GM21367 (cell line): Measurements from ENCODE around the gene LRP1.
A peak's percentile ranks its signal among the peaks of the same experiment; 100 is the strongest.

ENCODE experiments used
- ATAC-seq: cut with Tn5 transposase; IDR thresholded peaks from one replicate; pipeline ENCODE4 v1.9.1; 2021; ENCODE audit not compliant: unreplicated experiment

LRP1 gene

DNA sequence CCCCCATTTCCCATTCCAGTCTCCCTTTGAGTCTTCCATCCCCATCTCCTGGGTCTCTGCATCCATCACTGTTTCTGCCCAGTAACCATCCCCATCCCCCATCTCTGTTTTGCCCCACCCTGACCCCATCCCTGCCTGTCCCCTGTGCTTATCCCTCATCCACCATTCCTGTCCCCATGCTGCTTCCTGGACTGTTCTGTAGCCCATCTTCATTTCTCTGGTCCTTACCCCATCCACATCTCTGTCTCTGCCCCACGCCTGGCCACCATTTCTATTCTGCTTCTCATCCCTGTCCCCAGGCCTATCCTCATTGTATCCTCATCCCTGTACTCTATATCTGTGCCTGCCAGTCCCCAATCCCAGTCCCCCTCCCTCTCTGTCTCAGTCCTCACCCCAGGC lies 92.5 kb downstream of the LRP1 start:
- ATAC-seq: no peak

DNA sequence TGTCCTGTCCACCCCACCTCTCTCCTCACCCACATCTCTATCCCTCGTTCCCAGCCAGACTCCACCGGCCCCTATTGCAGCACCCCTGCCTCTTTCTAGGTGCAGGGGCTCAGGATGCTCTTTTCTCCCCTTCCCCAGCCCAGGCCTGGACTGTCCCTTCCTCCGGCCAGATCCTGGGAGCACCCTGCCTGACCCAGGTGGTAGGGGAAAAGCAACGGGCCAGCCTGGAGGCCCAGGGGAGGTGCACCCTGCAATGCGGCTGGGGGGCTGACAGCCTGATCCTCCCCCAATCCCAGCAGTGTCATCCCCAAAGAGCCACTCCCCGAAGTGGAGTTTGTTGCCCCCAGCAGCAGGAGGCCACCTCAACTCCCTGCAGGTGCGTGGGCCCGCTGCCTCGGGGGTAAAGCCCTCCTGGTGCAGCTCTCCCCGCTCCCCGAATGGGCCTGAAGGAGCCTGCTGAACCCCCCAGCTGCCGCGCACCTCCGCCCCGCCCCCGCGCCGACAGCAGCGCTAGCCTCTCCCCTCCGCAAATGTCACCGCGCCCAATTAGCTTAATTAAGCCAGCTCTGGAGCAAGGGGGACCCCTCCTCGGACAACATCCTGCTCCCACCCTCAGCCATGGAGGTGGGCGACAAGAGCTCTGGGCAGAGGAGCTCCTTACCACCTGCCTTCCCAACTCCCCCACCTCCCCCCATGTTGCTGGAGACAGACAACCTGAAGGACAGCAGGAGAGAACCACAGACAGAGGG lies 93.1 kb downstream of the LRP1 start:
- no peak for ATAC-seq

DNA sequence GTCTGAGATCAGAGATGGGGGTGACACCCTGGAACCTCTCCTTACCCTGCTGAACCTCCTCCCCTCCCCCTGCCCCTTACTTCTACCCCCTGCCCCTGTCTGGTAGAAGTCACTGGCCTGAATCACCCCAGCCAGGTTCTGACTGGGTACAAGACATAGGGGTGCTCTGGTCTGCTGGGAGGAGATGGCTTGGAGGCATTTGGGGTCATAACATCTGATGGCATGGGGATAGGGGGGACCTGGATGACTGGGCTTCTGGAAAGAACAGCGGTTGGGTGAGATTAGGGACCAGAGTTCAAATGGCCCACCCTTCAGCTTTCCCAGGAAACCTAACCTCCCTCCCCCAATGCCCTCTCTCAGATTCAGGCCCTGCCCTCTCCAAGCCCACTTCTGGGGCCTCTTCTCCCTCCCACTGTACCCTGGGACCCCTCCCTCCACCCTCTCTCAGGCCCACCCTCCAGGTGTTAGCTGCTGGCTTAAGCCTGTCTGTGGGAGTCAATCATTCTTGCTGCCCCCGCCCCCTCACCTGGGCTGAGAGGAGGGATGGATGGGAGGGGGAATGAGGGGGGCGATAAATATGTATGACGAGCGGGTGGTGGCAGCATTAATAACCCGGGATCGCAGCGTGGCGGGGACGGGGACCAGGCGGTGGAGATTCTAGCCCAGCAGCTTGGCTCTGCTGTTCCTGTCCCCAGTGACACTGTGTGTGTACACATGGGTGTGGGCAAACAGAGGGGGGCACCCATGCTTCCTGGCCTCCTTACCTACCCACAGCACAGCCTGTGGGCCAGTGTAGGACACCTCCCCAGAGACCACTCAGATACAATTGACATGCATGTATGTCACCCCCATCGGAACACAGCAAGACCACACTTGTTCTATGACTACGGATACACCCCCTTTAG lies 94.3 kb downstream of the LRP1 start:
- no peak for ATAC-seq

DNA sequence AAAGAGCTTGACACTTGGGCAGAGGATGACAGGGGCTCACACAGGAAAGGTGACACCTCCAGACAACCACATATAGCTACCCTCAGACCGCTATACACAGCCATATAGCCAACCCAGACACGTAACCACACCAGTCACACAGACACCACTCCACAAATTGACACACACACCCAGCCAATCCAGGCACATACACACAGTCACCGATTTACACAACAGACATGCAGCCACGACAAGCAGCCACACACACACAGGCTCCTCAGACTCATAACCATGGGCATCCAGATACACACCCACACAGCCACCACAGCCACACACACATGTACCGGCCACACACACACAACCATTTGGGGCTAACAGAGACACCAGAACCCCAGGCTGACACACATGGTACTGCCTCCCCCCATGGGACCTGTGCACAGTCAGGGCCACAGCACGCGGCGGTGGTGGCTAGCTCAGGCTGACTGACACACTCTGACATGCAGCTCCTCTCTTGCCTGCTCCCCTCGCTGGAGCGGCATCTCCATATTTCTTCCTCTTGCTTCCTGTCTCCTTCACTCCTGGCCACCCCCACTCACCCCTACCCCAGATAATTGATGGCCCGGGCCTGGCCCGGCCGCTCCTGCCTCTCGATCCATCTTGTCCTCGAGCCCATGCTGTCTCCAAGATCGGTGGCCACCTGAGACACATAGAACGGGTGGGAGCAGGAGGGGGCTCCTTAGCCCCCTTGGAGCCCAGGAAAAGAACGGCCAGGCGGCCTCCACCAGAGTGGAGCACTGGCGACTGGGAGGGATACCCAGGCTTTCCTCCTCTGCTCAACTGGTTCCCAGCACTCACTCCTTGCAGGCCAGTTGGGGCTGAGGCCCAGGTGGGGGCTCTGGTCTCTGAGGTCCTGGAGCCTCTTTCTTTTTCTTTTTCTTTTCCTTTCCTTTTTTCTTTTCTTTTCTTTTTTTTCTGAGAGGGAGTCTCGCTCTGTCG lies 95.2 kb downstream of the LRP1 start:
- ATAC-seq: no peak

DNA sequence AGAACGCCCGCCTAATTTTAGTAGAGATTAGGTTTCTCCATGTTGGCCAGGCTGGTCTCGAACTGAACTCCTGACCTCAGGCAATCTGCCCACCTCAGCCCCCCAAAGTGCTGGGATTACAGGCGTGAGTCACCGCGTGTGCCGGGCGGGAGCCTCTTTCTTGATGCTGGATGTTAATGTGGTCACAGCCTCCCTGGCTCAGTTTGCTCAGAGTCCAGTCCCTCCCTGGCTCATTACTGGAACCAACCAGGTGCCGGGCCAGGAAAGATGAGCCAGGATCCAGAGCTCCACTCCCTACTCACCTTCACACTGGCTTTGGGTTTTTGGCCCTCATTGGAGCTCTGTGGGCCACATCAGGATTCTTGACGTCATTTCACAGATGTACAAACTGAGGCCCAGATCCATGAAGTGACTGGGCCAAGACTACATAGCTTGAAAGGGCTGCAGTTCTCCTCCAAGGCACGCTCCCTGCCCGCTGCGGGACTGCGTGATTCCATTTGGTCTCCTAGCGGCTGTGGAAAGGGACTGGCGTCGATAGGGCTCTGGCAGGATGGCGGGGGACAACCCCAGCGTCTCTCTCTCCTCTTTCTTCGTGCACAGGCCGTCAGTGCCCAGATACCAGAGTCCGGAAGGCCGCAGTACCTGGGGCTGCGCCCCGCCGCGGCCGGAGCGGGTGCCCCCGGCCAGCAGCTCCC lies 96.1 kb downstream of the LRP1 start:
- ATAC-seq: no peak

DNA sequence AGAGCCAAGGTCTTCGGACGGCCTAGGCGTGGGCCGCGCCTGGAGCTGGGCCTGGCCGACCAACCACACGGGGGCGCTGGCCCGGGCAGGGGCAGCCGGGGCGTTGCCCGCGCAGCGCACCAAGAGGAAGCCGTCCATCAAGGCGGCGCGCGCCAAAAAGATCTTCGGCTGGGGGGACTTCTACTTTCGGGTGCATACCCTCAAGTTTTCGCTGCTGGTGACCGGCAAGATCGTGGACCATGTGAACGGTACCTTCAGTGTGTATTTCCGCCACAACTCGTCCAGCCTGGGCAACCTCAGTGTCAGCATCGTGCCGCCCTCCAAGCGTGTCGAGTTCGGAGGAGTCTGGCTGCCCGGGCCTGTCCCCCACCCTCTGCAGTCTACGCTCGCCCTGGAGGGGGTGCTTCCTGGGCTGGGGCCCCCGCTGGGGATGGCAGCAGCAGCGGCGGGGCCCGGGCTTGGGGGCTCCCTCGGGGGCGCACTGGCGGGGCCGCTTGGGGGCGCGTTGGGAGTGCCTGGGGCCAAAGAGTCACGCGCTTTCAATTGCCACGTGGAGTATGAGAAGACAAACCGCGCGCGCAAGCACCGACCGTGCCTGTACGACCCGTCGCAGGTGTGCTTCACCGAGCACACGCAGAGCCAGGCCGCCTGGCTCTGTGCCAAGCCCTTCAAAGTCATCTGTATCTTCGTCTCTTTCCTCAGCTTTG lies 96.8 kb downstream of the LRP1 start:
- ATAC-seq: no peak

DNA sequence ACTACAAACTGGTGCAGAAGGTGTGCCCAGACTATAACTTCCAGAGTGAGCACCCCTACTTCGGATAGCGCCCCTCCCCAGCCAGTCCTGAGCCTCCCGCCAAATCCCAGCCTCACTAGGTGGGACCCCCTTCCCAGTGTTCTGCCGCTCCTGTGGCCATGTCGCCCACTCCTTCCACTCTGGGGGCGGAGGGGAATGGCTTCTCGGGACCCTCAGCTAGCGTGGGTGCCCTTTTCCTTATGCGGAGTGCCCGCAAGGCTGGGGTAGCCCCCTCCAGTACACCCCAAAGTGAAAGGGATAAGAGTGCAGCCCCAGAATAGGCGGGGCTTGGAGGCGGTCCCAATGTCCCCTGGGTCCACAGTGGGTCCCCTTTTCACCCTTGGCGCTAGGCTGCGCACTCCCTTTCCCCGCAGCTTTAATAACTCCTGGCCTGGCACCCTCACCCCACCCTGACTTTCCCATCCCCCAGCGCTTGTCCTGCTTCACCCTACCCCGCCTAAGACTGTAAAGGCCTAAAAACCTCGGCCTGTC lies 97.5 kb downstream of the LRP1 start:
- ATAC-seq: no peak

DNA sequence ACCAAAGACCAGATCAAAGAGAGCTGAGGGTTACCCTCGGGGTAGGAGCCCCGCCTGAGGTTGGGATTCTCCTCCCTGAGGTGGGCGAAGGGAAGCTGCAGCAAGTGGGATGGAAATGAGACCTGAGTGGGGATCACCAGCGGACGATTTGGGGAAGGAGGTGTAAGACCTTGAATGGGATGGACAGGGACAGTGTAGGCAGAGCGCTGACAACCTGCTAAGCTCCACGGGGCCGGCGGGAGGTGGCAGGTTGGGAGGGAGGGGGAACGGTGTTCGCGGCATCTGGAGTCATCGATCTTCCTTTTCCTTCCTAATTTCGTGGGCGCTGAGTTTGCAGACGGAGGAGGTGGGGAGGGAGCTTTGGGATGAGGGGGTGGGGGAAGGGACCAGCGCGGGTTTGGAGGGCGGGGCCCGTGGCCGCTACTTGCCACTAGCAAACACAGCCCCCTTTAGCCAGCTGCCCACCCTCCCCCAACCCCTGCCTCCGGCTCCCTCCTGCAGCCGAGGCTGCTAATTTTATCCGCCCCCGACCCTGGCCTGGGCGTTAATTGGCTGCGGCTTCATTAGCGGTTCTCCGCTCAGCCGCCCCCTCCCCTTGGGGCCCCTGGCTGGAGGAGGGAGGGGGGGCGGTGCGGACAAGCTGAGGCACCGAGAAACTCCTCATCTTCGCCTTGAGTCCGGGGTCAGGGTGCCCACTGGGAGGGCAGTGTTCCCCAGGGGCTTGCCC lies 98.5 kb downstream of the LRP1 start:
- no peak for ATAC-seq

DNA sequence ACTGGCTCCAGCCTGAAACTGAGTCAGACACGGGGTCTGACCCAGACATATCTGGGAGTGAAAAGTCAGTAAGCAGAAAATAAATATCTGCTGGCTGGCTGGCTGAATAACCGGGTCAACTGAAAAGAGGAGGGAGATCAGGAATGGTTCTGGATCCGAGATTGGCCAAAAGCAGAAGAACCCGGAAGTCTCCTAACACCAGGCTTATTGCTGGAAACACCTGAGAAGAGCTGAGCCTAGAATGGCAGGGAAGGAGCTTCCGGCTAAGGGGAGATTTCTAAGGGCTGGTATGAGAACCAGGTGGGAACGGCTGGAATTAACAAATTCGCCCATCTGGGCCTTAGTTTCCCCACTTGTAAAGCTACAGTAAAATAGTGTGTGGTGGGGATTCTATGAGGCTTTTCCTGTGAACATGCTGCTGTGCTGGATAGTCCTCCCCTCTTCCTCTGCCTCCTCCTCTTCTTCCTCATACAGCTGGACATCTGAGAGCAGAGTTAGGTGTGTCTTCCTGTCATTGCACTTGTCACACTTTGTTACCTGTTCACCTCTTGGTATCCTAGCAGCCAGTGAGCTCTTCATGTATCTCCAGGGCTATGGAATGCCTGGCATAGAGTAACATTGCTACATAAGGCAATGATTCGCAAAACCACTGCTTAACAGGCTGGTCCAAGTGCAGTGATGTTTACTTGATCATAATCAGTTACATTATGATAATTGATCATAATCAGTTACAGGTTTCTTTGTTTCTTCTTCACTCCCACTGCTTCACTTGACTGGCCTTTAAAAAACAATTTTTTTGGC lies 99.2 kb downstream of the LRP1 start:
- no peak for ATAC-seq

DNA sequence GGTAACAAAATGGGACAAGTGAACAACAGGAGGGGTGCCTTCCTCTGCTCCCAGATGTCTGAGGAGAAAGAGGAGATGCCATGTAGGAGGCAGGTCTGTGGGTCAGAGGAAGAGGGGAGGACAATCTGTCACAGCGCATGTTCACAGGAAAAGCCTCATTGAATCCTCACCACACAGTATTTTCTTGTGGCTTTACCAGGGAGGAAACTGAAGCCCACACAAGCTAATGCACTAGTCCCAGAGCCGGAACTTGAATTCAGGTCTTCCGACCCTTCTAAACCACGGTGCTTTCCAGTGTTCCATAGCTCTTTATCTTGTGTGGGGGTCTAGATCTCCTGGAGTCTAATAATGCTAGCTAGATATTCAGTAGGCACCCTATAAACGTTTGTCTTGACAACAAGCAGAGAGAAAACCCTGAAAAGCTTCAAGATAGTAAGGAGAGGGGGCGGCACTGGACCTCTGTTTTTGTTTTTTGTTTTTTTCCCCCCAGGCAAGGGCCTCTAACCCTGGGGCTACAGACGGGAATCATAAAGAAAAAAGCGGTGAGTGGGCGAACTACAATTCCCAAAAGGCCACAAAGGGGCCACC lies 100.9 kb downstream of the LRP1 start:
- no peak for ATAC-seq

DNA sequence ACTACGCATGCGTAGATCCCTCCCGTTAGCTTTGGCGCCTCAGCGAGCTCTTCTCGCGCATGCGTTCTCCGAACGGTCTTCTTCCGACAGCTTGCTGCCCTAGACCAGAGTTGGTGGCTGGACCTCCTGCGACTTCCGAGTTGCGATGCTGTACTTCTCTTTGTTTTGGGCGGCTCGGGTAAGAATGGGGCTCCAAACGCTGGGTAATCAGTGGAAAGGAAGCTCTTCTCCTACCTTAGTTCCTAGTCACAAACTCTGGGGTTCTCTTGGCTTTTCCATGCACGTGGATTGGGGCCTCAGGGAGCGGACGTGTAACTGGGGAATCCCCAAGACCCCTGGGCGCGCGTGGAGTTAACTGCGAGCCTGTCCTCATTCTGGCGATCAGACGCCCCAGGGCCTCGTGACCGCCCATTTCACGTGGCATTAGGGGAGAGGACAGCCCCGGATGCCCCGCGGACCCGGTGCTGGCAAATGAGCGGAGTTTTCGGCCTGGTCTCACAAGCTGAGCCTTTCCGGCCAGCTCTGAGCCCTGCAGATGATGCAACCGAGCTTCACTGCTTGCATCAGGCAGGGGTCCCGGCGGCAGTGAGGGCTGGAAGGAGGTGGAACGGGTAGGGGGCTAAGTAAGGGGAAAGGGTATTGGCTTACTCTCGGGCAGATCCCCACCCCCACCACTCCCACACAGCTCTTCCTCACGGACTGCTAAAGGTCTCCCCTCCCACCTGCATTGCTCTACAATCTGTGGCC lies 101.5 kb downstream of the LRP1 start, which contains the start of gene SHMT2:
Gene SHMT2 (plus strand): TSS at position 78 of the 747 bp plus-strand sequence. CDS start 68 bp downstream, at position 146.
- ATAC-seq: peak; percentile 51

DNA sequence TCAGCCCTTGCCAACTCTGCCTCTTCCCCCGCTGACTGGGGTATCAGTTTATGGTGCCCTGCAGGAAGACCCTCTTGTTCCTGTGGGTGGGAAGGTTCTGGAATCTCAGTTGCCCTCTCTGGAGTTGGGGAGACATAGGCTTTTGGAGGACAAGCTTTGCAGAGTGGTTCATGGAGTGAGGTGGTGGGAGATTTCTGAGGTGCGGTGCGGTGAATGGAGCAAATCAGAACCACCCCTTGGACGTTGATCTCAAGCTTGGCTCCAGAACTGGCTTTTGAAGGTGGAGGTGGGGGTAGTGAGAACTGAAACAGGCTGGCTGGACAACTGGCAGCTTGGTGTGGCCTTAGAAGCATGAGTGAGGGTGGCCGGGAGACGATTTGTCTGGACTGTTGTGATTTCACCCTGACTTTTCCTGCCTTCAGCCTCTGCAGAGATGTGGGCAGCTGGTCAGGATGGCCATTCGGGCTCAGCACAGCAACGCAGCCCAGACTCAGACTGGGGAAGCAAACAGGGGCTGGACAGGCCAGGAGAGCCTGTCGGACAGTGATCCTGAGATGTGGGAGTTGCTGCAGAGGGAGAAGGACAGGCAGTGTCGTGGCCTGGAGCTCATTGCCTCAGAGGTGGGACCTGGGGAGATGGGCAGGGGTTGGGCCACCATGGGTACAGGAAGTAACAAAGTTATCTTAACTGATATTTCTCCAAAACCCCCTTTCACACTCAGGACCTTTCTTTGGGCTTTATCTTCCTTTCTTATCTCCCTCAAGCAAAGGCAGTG lies 102.3 kb downstream of the LRP1 start:
- no peak for ATAC-seq

DNA sequence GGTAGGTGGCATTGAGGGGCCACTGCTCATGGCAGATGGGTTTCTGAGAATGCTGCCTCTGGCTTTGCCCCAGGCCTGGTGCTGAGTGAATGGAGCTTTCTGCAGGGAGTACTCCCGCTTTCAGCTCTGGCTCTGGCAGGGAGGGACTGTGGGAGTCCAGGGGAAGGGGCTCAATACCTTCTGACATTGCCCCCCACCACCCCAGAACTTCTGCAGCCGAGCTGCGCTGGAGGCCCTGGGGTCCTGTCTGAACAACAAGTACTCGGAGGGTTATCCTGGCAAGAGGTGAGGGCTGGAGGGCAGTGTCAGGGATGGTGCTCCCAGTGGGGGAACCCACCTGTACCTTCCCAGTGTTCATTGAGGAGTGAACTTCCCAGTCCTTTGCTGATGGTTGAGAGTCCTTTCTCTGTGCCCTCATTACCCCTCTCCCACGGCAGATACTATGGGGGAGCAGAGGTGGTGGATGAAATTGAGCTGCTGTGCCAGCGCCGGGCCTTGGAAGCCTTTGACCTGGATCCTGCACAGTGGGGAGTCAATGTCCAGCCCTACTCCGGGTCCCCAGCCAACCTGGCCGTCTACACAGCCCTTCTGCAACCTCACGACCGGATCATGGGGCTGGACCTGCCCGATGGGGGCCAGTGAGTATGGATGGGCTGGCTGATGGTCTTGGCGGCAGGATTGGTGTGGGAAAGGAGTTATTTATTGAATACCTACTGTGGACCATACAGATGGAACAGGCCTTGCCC lies 103.2 kb downstream of the LRP1 start:
- ATAC-seq: no peak

DNA sequence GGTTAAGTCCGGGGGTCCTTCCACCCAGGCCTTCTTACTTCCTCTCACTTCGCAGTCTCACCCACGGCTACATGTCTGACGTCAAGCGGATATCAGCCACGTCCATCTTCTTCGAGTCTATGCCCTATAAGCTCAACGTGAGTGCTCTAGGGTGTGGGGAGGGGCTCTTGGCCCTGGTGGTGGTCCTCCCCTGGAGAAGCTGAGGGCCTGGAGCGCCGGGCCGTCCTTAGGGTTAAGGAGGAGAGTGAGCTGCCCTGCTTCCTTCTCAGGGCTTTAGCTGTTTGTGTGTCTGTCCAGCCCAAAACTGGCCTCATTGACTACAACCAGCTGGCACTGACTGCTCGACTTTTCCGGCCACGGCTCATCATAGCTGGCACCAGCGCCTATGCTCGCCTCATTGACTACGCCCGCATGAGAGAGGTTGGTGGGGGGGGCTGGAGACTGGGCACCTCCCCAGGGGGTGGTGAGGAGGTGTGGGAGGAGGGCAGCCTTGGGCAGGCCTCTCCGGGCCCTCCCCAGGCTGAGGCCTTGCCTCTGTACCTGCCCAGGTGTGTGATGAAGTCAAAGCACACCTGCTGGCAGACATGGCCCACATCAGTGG lies 104.0 kb downstream of the LRP1 start:
- ATAC-seq: no peak
